Nephron progenitor cell (in vitro differentiated cells): ENCODE data around the gene SERTM1.
A peak's percentile ranks its signal among the peaks of the same experiment; 100 is the strongest.

Experiments
- DNase-seq: peaks from one replicate; pipeline ENCODE4 v3.0.0; 2021
- H3K27ac Mint-ChIP-seq: 2 replicates; pipeline ENCODE4 v1.8.0; 2021; ENCODE audit warnings: mild to moderate bottlenecking, moderate library complexity, mixed read lengths
- H3K27me3 Mint-ChIP-seq: 2 replicates; pipeline ENCODE4 v1.8.0; 2021; ENCODE audit warnings: mild to moderate bottlenecking, low read depth, mixed read lengths; ENCODE audit not compliant: poor library complexity
- H3K36me3 Mint-ChIP-seq: 2 replicates; pipeline ENCODE4 v1.8.0; 2021; ENCODE audit warnings: low read depth, mixed read lengths
- H3K4me1 Mint-ChIP-seq: 2 replicates; pipeline ENCODE4 v1.8.0; 2021; ENCODE audit warnings: mixed read lengths
- H3K4me3 Mint-ChIP-seq: 2 replicates; pipeline ENCODE4 v1.8.0; 2021; ENCODE audit warnings: mild to moderate bottlenecking, moderate library complexity, mixed read lengths
- H3K9me3 Mint-ChIP-seq: 2 replicates; pipeline ENCODE4 v1.8.0; 2021; ENCODE audit warnings: mild to moderate bottlenecking, moderate library complexity, mixed read lengths
- TF ChIP-seq, protein P1 (sequence below): fragments of 200-600 bp; sonication (generic); IDR thresholded peaks from 2 replicates; pipeline ENCODE4 v1.5.0; 2021; ENCODE audit warnings: antibody characterized with exemption

Gene SERTM1

DNA sequence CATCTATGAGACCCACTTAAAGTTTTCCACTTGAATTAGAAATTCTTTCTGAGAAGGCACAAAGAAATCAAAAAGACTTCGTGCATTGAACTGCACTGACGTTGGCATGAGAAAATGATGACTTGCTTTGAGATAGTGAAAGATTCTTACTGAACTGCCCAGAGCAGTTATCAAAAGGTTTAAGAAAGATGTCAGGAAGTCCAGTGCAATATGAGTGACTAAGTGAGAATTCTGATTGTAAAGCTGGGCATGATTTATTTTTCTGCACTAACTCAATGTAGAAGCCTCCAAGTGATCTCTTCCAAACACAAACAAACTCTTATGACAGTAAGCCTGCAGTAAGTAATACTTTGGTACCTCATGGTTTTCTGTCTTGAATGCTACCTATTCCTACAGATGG lies 52.1 kb downstream of the SERTM1 start:
- H3K27ac Mint-ChIP-seq: no peak overlapping the region
- H3K9me3 Mint-ChIP-seq: no peaks in the 10 kb centered on the region
- TF ChIP-seq, protein P1, sequence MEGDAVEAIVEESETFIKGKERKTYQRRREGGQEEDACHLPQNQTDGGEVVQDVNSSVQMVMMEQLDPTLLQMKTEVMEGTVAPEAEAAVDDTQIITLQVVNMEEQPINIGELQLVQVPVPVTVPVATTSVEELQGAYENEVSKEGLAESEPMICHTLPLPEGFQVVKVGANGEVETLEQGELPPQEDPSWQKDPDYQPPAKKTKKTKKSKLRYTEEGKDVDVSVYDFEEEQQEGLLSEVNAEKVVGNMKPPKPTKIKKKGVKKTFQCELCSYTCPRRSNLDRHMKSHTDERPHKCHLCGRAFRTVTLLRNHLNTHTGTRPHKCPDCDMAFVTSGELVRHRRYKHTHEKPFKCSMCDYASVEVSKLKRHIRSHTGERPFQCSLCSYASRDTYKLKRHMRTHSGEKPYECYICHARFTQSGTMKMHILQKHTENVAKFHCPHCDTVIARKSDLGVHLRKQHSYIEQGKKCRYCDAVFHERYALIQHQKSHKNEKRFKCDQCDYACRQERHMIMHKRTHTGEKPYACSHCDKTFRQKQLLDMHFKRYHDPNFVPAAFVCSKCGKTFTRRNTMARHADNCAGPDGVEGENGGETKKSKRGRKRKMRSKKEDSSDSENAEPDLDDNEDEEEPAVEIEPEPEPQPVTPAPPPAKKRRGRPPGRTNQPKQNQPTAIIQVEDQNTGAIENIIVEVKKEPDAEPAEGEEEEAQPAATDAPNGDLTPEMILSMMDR: no peak

DNA sequence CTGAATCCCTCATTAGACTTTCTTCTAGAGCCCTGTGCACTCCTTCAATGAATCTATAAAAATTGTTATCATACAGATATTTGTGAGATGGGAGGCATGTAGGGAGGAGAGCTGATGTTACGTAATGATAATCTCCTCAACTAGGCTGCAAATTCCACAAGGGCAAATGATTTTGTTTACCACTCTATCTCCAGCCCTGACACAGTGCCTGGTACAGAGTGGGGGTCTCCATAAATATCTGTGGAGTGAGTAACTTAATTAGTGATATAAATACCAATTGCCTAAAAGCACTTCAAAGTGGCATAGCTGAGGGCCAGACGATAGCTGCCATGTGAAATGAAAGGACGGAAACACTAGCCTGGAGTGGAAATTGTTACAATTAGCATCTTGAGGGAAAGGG lies 54.2 kb downstream of the SERTM1 start:
- DNase-seq: no peak
- no peaks in the 10 kb centered on the region for H3K4me1 Mint-ChIP-seq

More for the DNA sequence above, 52.1 kb downstream of the SERTM1 start:
- no peak for DNase-seq
- no peak overlapping the region for H3K4me3 Mint-ChIP-seq
- H3K4me1 Mint-ChIP-seq: no peaks in the 10 kb centered on the region
- H3K27me3 Mint-ChIP-seq: peaks cover 3% of the 10 kb centered on the region
- no peaks in the 10 kb centered on the region for H3K36me3 Mint-ChIP-seq

DNA sequence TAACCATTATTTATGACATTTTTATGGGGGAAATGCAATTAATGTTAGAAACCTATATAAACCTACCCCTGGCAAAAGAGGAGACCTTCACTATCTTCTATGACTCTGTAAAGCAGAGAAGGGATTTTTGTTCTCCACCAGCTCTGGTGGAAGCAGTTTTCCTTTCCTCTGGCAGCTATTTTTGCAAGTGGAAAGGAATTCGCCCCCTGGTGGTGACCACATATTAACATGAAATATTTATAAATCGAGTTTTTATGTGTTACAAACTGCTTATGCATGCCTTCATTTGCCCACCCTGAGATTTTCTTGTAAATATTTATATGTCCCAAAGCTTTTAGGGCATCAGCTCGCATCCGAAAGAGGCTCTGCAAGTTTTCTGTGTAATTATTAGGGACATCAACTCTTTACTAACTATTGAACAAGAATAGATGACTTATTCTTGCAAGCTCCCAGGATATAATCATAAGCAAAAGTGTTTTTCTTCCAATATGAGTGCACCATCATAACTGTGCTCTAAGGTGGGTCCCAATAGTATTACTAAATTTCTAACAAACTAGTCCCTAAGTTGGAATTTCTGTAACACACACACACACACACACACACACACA lies 62.4 kb downstream of the SERTM1 start:
- H3K36me3 Mint-ChIP-seq: no peaks in the 10 kb centered on the region
- DNase-seq: peak; percentile 61

More for the DNA sequence above, 54.2 kb downstream of the SERTM1 start:
- TF ChIP-seq, protein P1: no peak
- Mint-ChIP-seq H3K27me3 (no peaks in the 10 kb centered on the region), H3K27ac (no peak overlapping the region), H3K4me3 (no peak overlapping the region), H3K9me3 (no peaks in the 10 kb centered on the region), H3K36me3 (no peaks in the 10 kb centered on the region)

DNA sequence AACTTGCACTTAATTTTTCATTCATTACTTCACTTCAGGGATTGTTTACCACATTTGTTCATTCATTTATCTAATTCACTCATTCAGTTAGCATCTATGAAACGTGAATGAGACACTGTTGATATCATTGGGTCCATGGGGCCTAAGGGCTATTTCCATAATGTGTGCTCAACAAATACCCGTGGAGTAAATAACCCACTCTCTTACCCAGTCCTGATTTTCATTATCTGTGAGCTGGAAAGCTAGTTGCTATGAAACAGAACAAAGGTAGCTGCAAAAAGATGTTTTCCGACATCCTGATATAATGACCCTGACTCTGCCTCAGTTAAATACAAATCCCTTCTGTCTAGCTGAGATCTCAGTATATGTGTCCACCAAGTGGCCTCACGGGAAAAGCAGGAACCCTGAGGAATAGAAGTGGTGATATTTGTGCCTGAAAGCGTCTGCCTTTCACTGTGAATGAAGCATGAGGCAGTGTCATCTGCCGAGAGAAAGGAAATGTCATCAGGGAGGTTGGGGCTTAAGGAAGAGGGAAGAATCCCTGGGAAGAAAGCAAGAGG lies 63.8 kb downstream of the SERTM1 start:
- Mint-ChIP-seq H3K27ac (no peak overlapping the region), H3K36me3 (no peaks in the 10 kb centered on the region), H3K9me3 (no peaks in the 10 kb centered on the region), H3K4me3 (no peak overlapping the region), H3K4me1 (no peaks in the 10 kb centered on the region), H3K27me3 (no peaks in the 10 kb centered on the region)
- DNase-seq: no peak
- TF ChIP-seq, protein P1: no peak

More for the DNA sequence above, 62.4 kb downstream of the SERTM1 start:
- Mint-ChIP-seq H3K9me3 (no peaks in the 10 kb centered on the region), H3K27me3 (no peaks in the 10 kb centered on the region), H3K27ac (no peak overlapping the region), H3K4me3 (no peak overlapping the region), H3K4me1 (no peaks in the 10 kb centered on the region)
- TF ChIP-seq, protein P1: peak; percentile 74

DNA sequence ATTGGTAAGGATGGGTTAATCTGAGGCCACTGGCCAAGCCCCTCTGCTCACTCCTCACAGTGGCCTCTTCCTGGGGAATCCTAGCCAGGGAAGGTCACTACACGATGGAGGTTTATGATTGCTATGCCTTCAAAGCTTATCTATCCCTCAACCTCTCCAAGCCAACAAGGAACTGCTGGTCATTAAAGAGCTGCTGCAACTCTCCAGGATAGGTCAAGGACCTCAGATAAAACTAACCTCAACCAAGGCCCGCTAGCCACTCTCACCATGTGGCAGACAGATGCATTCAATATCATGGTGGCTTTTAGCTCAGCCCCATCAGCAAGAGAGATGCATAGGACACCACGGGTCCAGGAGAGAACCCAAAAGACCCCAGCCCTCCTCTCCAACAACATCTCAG lies 71.6 kb downstream of the SERTM1 start:
- Mint-ChIP-seq H3K9me3 (no peaks in the 10 kb centered on the region), H3K36me3 (no peaks in the 10 kb centered on the region), H3K4me3 (no peak overlapping the region), H3K27me3 (peaks cover 4% of the 10 kb centered on the region), H3K4me1 (no peaks in the 10 kb centered on the region), H3K27ac (no peak overlapping the region)
- TF ChIP-seq, protein P1: no peak
- no peak for DNase-seq

DNA sequence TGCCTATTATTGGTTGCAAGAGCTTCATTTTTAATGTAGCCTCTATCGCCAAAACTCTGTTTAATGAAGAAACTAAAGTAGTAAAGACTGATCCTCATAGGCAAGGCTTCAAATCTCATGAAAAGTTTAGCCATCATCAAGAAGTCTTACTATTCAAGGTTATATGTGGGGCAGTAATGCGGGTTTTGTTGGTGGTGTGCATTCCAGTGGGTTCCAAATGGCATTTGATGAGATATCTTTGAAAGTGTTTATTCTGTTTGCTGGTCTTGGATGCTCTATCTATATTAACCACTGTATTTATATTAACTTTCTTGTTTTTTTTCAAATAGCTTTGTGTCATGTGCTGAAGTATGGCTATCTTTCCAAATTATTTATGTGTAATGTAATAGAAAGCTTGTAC lies 72.2 kb downstream of the SERTM1 start:
- DNase-seq: no peak

More for the DNA sequence above, 72.2 kb downstream of the SERTM1 start:
- Mint-ChIP-seq H3K4me1 (no peaks in the 10 kb centered on the region), H3K27me3 (peaks cover 4% of the 10 kb centered on the region), H3K4me3 (no peak overlapping the region), H3K36me3 (no peaks in the 10 kb centered on the region), H3K27ac (no peak overlapping the region), H3K9me3 (no peaks in the 10 kb centered on the region)
- TF ChIP-seq, protein P1: no peak
